IgD-negative memory B cell (primary cell): ENCODE data around the gene HCN2. TPM values are rescaled to one million over a fixed set of nuclear protein-coding genes. Genes with fewer than 3 reads are reported as not detected.
A peak's percentile ranks its signal among the peaks of the same experiment; 100 is the strongest.
"Not testable (repeated sequence)": the region's sequence is repeated elsewhere in the genome, so short reads cannot be mapped to it uniquely, and the experiment has no call there.

ENCODE experiments used
- H3K27ac Mint-ChIP-seq, 3 donors: one replicate each; pipeline ENCODE4 v1.8.0; 2020 to 2022; ENCODE audit warnings: mild to moderate bottlenecking in 3 of 3, mixed read lengths in 3 of 3, moderate library complexity in 1 of 3
- H3K27me3 Mint-ChIP-seq: one replicate; pipeline ENCODE4 v1.8.0; 2021; ENCODE audit warnings: mixed read lengths
- H3K36me3 Mint-ChIP-seq: one replicate; pipeline ENCODE4 v1.8.0; 2020; ENCODE audit warnings: mild to moderate bottlenecking, mixed read lengths
- H3K4me1 Mint-ChIP-seq, 3 donors: one replicate each; pipeline ENCODE4 v1.8.0; 2020 to 2022; ENCODE audit warnings: mixed read lengths in 3 of 3, mild to moderate bottlenecking in 1 of 3
- H3K4me3 Mint-ChIP-seq, 4 donors: one replicate each; pipeline ENCODE4 v1.8.0; 2020 to 2022; ENCODE audit warnings: mild to moderate bottlenecking in 4 of 4, mixed read lengths in 4 of 4, moderate library complexity in 3 of 4
- H3K9me3 Mint-ChIP-seq, 3 donors: one replicate each; pipeline ENCODE4 v1.8.0; 2020 to 2021; ENCODE audit warnings: mixed read lengths in 3 of 3, mild to moderate bottlenecking in 1 of 3
- polyA plus RNA-seq: library from polyadenylated mRNA; unstranded; fragments of 300-500 nt; fragmentation: Illumina TruSeq; gene quantifications from one replicate; pipeline ENCODE4 v1.2.3, GENCODE V29; 2021

The HCN2 gene
- polyA plus RNA-seq, 1 donor from 2014 or later = not detected

GRCh38 chr19:613732-614567 is 24.3 kb downstream of the HCN2 start:
- Mint-ChIP-seq H3K36me3 (peaks cover 4% of the 10 kb centered on the region), H3K27ac (peak overlapping the region in 1 of 3 donors; percentile 62), H3K4me3 (peak overlapping the region in 2 of 4 donors; percentile 48 to 80), H3K9me3 (no peaks in the 10 kb centered on the region), H3K27me3 (peaks cover 9% of the 10 kb centered on the region), H3K4me1 (peaks cover 10 to 13% (median 13%) of the 10 kb centered on the region in 3 donors)

GRCh38 chr19:615619-616018 is 25.9 kb downstream of the HCN2 start:
- no peaks in the 10 kb centered on the region for H3K9me3 Mint-ChIP-seq
- peaks cover 9% of the 10 kb centered on the region for H3K27me3 Mint-ChIP-seq
- peak overlapping the region in 2 of 3 donors; percentile 60 to 89 for H3K27ac Mint-ChIP-seq
- peaks cover 6% of the 10 kb centered on the region for H3K36me3 Mint-ChIP-seq
- H3K4me3 Mint-ChIP-seq = peak overlapping the region in 3 of 4 donors; percentile 74 to 83 (median 82)
- H3K4me1 Mint-ChIP-seq = peaks cover 10 to 11% (median 11%) of the 10 kb centered on the region in 3 donors

GRCh38 chr19:616062-616700 is 26.5 kb downstream of the HCN2 start:
- Mint-ChIP-seq H3K27me3 (peaks cover 7% of the 10 kb centered on the region), H3K9me3 (no peaks in the 10 kb centered on the region), H3K4me3 (no peak overlapping the region), H3K27ac (no peak overlapping the region), H3K36me3 (peaks cover 6% of the 10 kb centered on the region), H3K4me1 (peaks cover 5 to 8% (median 8%) of the 10 kb centered on the region in 3 donors)

GRCh38 chr19:616747-617526 is 27.3 kb downstream of the HCN2 start:
- Mint-ChIP-seq H3K4me1 (peaks cover 4 to 6% (median 5%) of the 10 kb centered on the region in 3 donors), H3K9me3 (no peaks in the 10 kb centered on the region), H3K27ac (peak overlapping the region in 1 of 3 donors; percentile 57), H3K36me3 (peaks cover 6% of the 10 kb centered on the region), H3K27me3 (peaks cover 6% of the 10 kb centered on the region), H3K4me3 (peak overlapping the region in 1 of 4 donors; percentile 45)

GRCh38 chr19:617551-618246 is 28.0 kb downstream of the HCN2 start:
- H3K27ac Mint-ChIP-seq = no peak overlapping the region
- H3K4me1 Mint-ChIP-seq = peaks cover 3 to 5% (median 4%) of the 10 kb centered on the region in 3 donors
- peaks cover 6% of the 10 kb centered on the region for H3K27me3 Mint-ChIP-seq
- H3K9me3 Mint-ChIP-seq = no peaks in the 10 kb centered on the region
- peaks cover 6% of the 10 kb centered on the region for H3K36me3 Mint-ChIP-seq
- peak overlapping the region in 1 of 4 donors; percentile 45 for H3K4me3 Mint-ChIP-seq

- Mint-ChIP-seq H3K4me3 (peak overlapping the region in 1 of 4 donors; percentile 45), H3K9me3 (no peaks in the 10 kb centered on the region), H3K27ac (no peak overlapping the region), H3K4me1 (peaks cover 3 to 5% (median 4%) of the 10 kb centered on the region in 3 donors), H3K36me3 (peaks cover 6% of the 10 kb centered on the region), H3K27me3 (peaks cover 6% of the 10 kb centered on the region)
Measured at GRCh38 chr19:618247-618619, 28.6 kb downstream of the HCN2 start.

GRCh38 chr19:618674-619285 is 29.1 kb downstream of the HCN2 start:
- peaks cover 6% of the 10 kb centered on the region for H3K36me3 Mint-ChIP-seq
- no peak overlapping the region for H3K27ac Mint-ChIP-seq
- H3K27me3 Mint-ChIP-seq = peaks cover 6% of the 10 kb centered on the region
- H3K9me3 Mint-ChIP-seq = no peaks in the 10 kb centered on the region
- no peak overlapping the region for H3K4me3 Mint-ChIP-seq
- peaks cover 3 to 5% (median 4%) of the 10 kb centered on the region in 3 donors for H3K4me1 Mint-ChIP-seq

GRCh38 chr19:619286-620002 is 29.8 kb downstream of the HCN2 start:
- Mint-ChIP-seq H3K4me1 (peaks cover 3 to 5% (median 3%) of the 10 kb centered on the region in 3 donors), H3K4me3 (no peak overlapping the region), H3K36me3 (peaks cover 6% of the 10 kb centered on the region), H3K27me3 (peaks cover 5% of the 10 kb centered on the region), H3K27ac (no peak overlapping the region), H3K9me3 (no peaks in the 10 kb centered on the region)

- no peak overlapping the region for H3K4me3 Mint-ChIP-seq
- peaks cover 6% of the 10 kb centered on the region for H3K36me3 Mint-ChIP-seq
- H3K27ac Mint-ChIP-seq = no peak overlapping the region
- H3K9me3 Mint-ChIP-seq = no peaks in the 10 kb centered on the region
- H3K4me1 Mint-ChIP-seq = peaks cover 3 to 5% (median 3%) of the 10 kb centered on the region in 3 donors
- peaks cover 4% of the 10 kb centered on the region for H3K27me3 Mint-ChIP-seq
Measured at GRCh38 chr19:620166-620862, 30.6 kb downstream of the HCN2 start.

GRCh38 chr19:621191-621590 is 31.5 kb downstream of the HCN2 start:
- not testable (repeated sequence) for H3K4me1 Mint-ChIP-seq, H3K27ac Mint-ChIP-seq, H3K27me3 Mint-ChIP-seq, H3K4me3 Mint-ChIP-seq, H3K9me3 Mint-ChIP-seq, H3K36me3 Mint-ChIP-seq

- H3K4me1 Mint-ChIP-seq = peaks cover 0 to 2% (median 0%) of the 10 kb centered on the region in 3 donors
- no peak overlapping the region for H3K4me3 Mint-ChIP-seq
- no peak overlapping the region for H3K27ac Mint-ChIP-seq
- no peaks in the 10 kb centered on the region for H3K27me3 Mint-ChIP-seq
- no peaks in the 10 kb centered on the region for H3K9me3 Mint-ChIP-seq
- peaks cover 7% of the 10 kb centered on the region for H3K36me3 Mint-ChIP-seq
Measured at GRCh38 chr19:621819-622218, 32.1 kb downstream of the HCN2 start.

GRCh38 chr19:622666-623065 is 33.0 kb downstream of the HCN2 start:
- H3K36me3 Mint-ChIP-seq = peaks cover 6% of the 10 kb centered on the region
- no peak overlapping the region for H3K27ac Mint-ChIP-seq
- H3K27me3 Mint-ChIP-seq = no peaks in the 10 kb centered on the region
- no peak overlapping the region for H3K4me3 Mint-ChIP-seq
- H3K4me1 Mint-ChIP-seq = peaks cover 0 to 2% (median 0%) of the 10 kb centered on the region in 3 donors
- H3K9me3 Mint-ChIP-seq = no peaks in the 10 kb centered on the region
